ENCODE measurements around the gene UHMK1.
"Not testable (repeated sequence)": the region's sequence is repeated elsewhere in the genome, so short reads cannot be mapped to it uniquely, and the experiment has no call there.

The UHMK1 gene

GRCh38 chr1:162476620-162477019 is 21.0 kb upstream of the UHMK1 start:
- TF ChIP-seq EZH2phosphoT487 (IDR thresholded peaks at IDR 0.05; ENCODE audit: borderline replicate concordance, low read length) (no peak), CTCF (IDR thresholded peaks at IDR 0.05; ENCODE audit: low read depth, low read length, poor library complexity, severe bottlenecking) (no peak)
- H3K4me2 ChIP-seq (ENCODE audit: low read length): no peak overlapping the region
- H3F3A ChIP-seq (ENCODE audit: control insufficient read depth, insufficient read depth): no peaks in the 10 kb centered on the region
- no peaks in the 10 kb centered on the region for H3K4me1 ChIP-seq (ENCODE audit: control insufficient read depth, low read length)
- H3K27me3 ChIP-seq (ENCODE audit: control insufficient read depth, low read length): no peaks in the 10 kb centered on the region
- no peaks in the 10 kb centered on the region for H3K79me2 ChIP-seq (ENCODE audit: control insufficient read depth, low read length)
- no peaks in the 10 kb centered on the region for H3K9me3 ChIP-seq (ENCODE audit: control insufficient read depth, insufficient read depth, low read length)
- H3K4me3 ChIP-seq (ENCODE audit: low read length): no peak overlapping the region
- H3K27ac ChIP-seq (ENCODE audit: low read depth, low read length): no peak overlapping the region
- H4K20me1 ChIP-seq (ENCODE audit: control insufficient read depth, insufficient read depth, low read depth, low read length): no peaks in the 10 kb centered on the region
- no peaks in the 10 kb centered on the region for H3K36me3 ChIP-seq (ENCODE audit: control insufficient read depth, low read length)
- H3K9me2 ChIP-seq (replicated peaks; ENCODE audit: control insufficient read depth, low read length): no peaks in the 10 kb centered on the region

DNA sequence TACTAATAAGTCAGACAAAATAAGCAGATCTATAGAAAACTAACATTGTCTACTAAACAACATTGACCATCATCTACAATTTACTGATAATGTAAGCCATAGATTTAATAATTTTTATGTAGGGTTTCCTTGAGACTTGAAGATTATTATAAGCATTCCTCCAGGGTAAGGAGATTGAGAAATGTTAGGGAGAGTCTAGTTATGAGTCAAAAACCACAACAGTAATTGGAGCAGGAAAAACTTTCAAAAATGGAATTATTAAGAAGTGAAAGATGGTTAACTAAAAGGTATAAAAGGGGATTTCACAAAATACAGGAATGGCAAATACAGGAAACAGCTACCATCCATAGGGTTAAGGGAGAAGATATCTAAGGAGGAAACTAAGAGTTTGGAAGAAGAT is 12.4 kb upstream of the UHMK1 start:
- no peaks in the 10 kb centered on the region for H3K9me2 ChIP-seq (replicated peaks; ENCODE audit: control insufficient read depth, low read length)
- H3K27ac ChIP-seq (ENCODE audit: low read depth, low read length): no peak overlapping the region
- no peak overlapping the region for H3K4me3 ChIP-seq (ENCODE audit: low read length)
- TF ChIP-seq CTCF (IDR thresholded peaks at IDR 0.05; ENCODE audit: low read depth, low read length, poor library complexity, severe bottlenecking) (no peak), EZH2phosphoT487 (IDR thresholded peaks at IDR 0.05; ENCODE audit: borderline replicate concordance, low read length) (no peak)
- no peaks in the 10 kb centered on the region for H3K9me3 ChIP-seq (ENCODE audit: control insufficient read depth, insufficient read depth, low read length)
- peaks cover 6% of the 10 kb centered on the region; the same call in 1 of the 2 replicates for H3K27me3 ChIP-seq (ENCODE audit: control insufficient read depth, low read length)
- H3K79me2 ChIP-seq (ENCODE audit: control insufficient read depth, low read length): no peaks in the 10 kb centered on the region
- H3F3A ChIP-seq (ENCODE audit: control insufficient read depth, insufficient read depth): no peaks in the 10 kb centered on the region
- H3K4me2 ChIP-seq (ENCODE audit: low read length): no peak overlapping the region
- no peaks in the 10 kb centered on the region for H3K36me3 ChIP-seq (ENCODE audit: control insufficient read depth, low read length)
- no peaks in the 10 kb centered on the region for H3K4me1 ChIP-seq (ENCODE audit: control insufficient read depth, low read length)
- H4K20me1 ChIP-seq (ENCODE audit: control insufficient read depth, insufficient read depth, low read depth, low read length): no peaks in the 10 kb centered on the region

DNA sequence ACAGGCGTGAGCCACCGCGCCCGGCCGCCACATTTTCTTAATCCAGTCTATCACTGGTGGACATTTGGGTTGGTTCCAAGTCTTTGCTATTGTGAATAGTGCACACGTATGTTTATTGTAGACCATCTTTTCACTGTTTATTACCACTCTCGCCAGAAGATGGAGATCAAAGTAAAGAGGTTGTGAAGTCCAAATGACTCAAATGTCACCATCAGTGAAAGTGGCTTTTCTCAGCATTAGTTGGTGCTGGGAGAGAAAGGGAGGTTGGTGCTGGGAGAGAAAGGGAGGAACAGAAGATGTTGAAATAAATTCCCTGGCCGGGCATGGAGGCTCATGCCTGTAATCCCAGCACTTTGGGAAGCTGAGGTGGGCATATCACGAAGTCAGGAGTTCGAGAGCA is 10.4 kb upstream of the UHMK1 start:
- H4K20me1 ChIP-seq (ENCODE audit: control insufficient read depth, insufficient read depth, low read depth, low read length): no peaks in the 10 kb centered on the region
- no peaks in the 10 kb centered on the region for H3K79me2 ChIP-seq (ENCODE audit: control insufficient read depth, low read length)
- no peaks in the 10 kb centered on the region for H3K9me2 ChIP-seq (replicated peaks; ENCODE audit: control insufficient read depth, low read length)
- no peaks in the 10 kb centered on the region for H3F3A ChIP-seq (ENCODE audit: control insufficient read depth, insufficient read depth)
- no peak overlapping the region for H3K4me3 ChIP-seq (ENCODE audit: low read length)
- H3K27me3 ChIP-seq (ENCODE audit: control insufficient read depth, low read length): peaks cover 9% of the 10 kb centered on the region; the same call in 1 of the 2 replicates
- no peaks in the 10 kb centered on the region for H3K9me3 ChIP-seq (ENCODE audit: control insufficient read depth, insufficient read depth, low read length)
- H3K36me3 ChIP-seq (ENCODE audit: control insufficient read depth, low read length): no peaks in the 10 kb centered on the region
- TF ChIP-seq EZH2phosphoT487 (IDR thresholded peaks at IDR 0.05; ENCODE audit: borderline replicate concordance, low read length) (no peak), CTCF (IDR thresholded peaks at IDR 0.05; ENCODE audit: low read depth, low read length, poor library complexity, severe bottlenecking) (no peak)
- no peak overlapping the region for H3K4me2 ChIP-seq (ENCODE audit: low read length)
- H3K27ac ChIP-seq (ENCODE audit: low read depth, low read length): no peak overlapping the region
- H3K4me1 ChIP-seq (ENCODE audit: control insufficient read depth, low read length): no peaks in the 10 kb centered on the region

- no peak overlapping the region for H3K4me3 ChIP-seq (ENCODE audit: low read length)
- no peaks in the 10 kb centered on the region for H3K79me2 ChIP-seq (ENCODE audit: control insufficient read depth, low read length)
- no peaks in the 10 kb centered on the region for H3F3A ChIP-seq (ENCODE audit: control insufficient read depth, insufficient read depth)
- H3K4me1 ChIP-seq (ENCODE audit: control insufficient read depth, low read length): no peaks in the 10 kb centered on the region
- H3K9me2 ChIP-seq (replicated peaks; ENCODE audit: control insufficient read depth, low read length): no peaks in the 10 kb centered on the region
- H3K27ac ChIP-seq (ENCODE audit: low read depth, low read length): no peak overlapping the region
- H3K36me3 ChIP-seq (ENCODE audit: control insufficient read depth, low read length): no peaks in the 10 kb centered on the region
- H3K9me3 ChIP-seq (ENCODE audit: control insufficient read depth, insufficient read depth, low read length): no peaks in the 10 kb centered on the region
- no peak overlapping the region for H3K4me2 ChIP-seq (ENCODE audit: low read length)
- no peaks in the 10 kb centered on the region for H4K20me1 ChIP-seq (ENCODE audit: control insufficient read depth, insufficient read depth, low read depth, low read length)
- TF ChIP-seq EZH2phosphoT487 (IDR thresholded peaks at IDR 0.05; ENCODE audit: borderline replicate concordance, low read length) (no peak), CTCF (IDR thresholded peaks at IDR 0.05; ENCODE audit: low read depth, low read length, poor library complexity, severe bottlenecking) (no peak)
- peaks cover 12% of the 10 kb centered on the region for H3K27me3 ChIP-seq (ENCODE audit: control insufficient read depth, low read length)
Measured at GRCh38 chr1:162488219-162488618, 9.4 kb upstream of the UHMK1 start.

DNA sequence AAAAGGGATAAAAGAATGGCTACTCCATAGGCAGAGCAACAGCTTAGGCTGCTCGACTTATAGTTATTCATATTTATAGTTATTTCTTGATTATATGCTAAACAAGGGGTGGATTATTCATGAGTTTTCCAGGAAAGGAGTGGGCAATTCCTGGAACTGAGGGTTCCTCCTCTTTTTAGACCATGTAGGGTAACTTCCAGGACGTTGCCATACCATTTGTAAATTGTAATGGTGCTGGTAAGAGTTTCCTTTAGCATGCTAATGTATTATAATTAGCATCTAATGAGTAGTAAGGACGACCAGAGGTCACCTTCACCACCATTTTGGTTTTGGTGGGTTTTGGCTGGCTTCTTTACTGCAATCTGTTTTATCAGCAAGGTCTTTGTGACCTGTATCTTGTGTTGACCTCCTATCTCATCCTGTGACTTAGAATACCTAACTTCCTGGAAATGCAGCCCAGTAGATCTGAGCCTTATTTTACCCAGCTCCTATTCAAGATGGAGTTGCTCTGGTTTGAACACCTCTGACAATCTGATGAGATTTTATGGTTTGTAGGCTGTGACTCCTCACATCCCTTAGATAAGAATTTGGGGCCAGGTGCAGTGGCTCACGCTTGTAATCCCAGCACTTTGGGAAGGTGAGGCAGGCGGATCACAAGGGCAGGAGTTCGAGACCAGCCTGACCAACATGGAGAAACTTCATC is 1.9 kb upstream of the UHMK1 start:
- H3K27me3 ChIP-seq (ENCODE audit: control insufficient read depth, low read length); H3F3A ChIP-seq (ENCODE audit: control insufficient read depth, insufficient read depth); H3K4me2 ChIP-seq (ENCODE audit: low read length); H3K9me2 ChIP-seq (replicated peaks; ENCODE audit: control insufficient read depth, low read length); H3K9me3 ChIP-seq (ENCODE audit: control insufficient read depth, insufficient read depth, low read length); H3K4me3 ChIP-seq (ENCODE audit: low read length); H4K20me1 ChIP-seq (ENCODE audit: control insufficient read depth, insufficient read depth, low read depth, low read length); H3K27ac ChIP-seq (ENCODE audit: low read depth, low read length): not testable (repeated sequence)
- Histone ChIP-seq H3K79me2 (ENCODE audit: control insufficient read depth, low read length) (peaks cover 38% of the 10 kb centered on the region), H3K4me1 (ENCODE audit: control insufficient read depth, low read length) (peaks cover 21% of the 10 kb centered on the region), H3K36me3 (ENCODE audit: control insufficient read depth, low read length) (peaks cover 18% of the 10 kb centered on the region)

Measured in DOHH2 (cell line).